WTC11 (cell line): ENCODE data around the gene COL16A1. TPM values are rescaled to one million over a fixed set of nuclear protein-coding genes. Genes with fewer than 3 reads are reported as not detected.

Source experiments
- ATAC-seq: fragments of 200-7000 bp; cut with Tn5 transposase; 2 replicates; pipeline ENCODE4 v1.10.0; 2021; ENCODE audit warnings: mild to moderate bottlenecking, moderate library complexity
- CTCF ChIA-PET: fragments of 300-600 bp; sonication (Branson Sonifier 250); formaldehyde crosslinking; loops from one replicate; lab custom pipeline; 2021; ENCODE audit warnings: antibody characterized with exemption; lab: Charles Lee
- POLR2A ChIA-PET: fragments of 350-600 bp; sonication (Branson Sonifier 250); formaldehyde crosslinking; loops from one replicate; lab custom pipeline; 2021; ENCODE audit warnings: antibody characterized with exemption; lab: Charles Lee
- DNase-seq: peaks from one replicate; pipeline ENCODE4 v3.0.0; 2021; ENCODE audit warnings: low spot score
- H3K27ac Mint-ChIP-seq: 2 replicates; pipeline ENCODE4 v1.8.0; 2021; ENCODE audit warnings: mixed read lengths
- H3K27me3 Mint-ChIP-seq: 2 replicates; pipeline ENCODE4 v1.8.0; 2021; ENCODE audit warnings: low read depth, mild to moderate bottlenecking, moderate library complexity, mixed read lengths
- H3K36me3 Mint-ChIP-seq: 2 replicates; pipeline ENCODE4 v1.8.0; 2021; ENCODE audit warnings: mixed read lengths
- H3K4me1 Mint-ChIP-seq: 2 replicates; pipeline ENCODE4 v1.8.0; 2022; ENCODE audit warnings: mixed read lengths
- H3K4me3 Mint-ChIP-seq: 2 replicates; pipeline ENCODE4 v1.8.0; 2021; ENCODE audit warnings: mild to moderate bottlenecking, moderate library complexity, mixed read lengths
- H3K9me3 Mint-ChIP-seq: 2 replicates; pipeline ENCODE4 v1.8.0; 2021; ENCODE audit warnings: mixed read lengths
- ATF1 ChIP-seq: sonication (generic); formaldehyde crosslinking; IDR thresholded peaks from 2 replicates; pipeline ENCODE4 v1.8.1; 2023; ENCODE audit warnings: mild to moderate bottlenecking, moderate library complexity, missing genetic modification reagents
- E2F1 ChIP-seq: sonication (generic); formaldehyde crosslinking; IDR thresholded peaks from 2 replicates; pipeline ENCODE4 v1.8.0; 2022; ENCODE audit warnings: mild to moderate bottlenecking, missing genetic modification reagents
- ELF4 ChIP-seq: sonication (generic); formaldehyde crosslinking; IDR thresholded peaks from 2 replicates; pipeline ENCODE4 v1.8.1; 2022; ENCODE audit warnings: low read depth, mild to moderate bottlenecking, moderate library complexity, missing genetic modification reagents
- EMX1 ChIP-seq: fragments of 250-450 bp; sonication (Bioruptor Pico); IDR thresholded peaks from 2 replicates; pipeline ENCODE4 v1.8.0; 2021; ENCODE audit warnings: mild to moderate bottlenecking
- ESRRA ChIP-seq: sonication (generic); formaldehyde crosslinking; IDR thresholded peaks from 2 replicates; pipeline ENCODE4 v1.8.1; 2022; ENCODE audit warnings: mild to moderate bottlenecking, missing genetic modification reagents, borderline replicate concordance
- MYBL2 ChIP-seq: sonication (generic); formaldehyde crosslinking; IDR thresholded peaks from 2 replicates; pipeline ENCODE4 v1.8.1; 2023; ENCODE audit warnings: mild to moderate bottlenecking, moderate library complexity, missing genetic modification reagents
- NR1H2 ChIP-seq: sonication (generic); formaldehyde crosslinking; IDR thresholded peaks from 2 replicates; pipeline ENCODE4 v1.9.0; 2021; ENCODE audit warnings: mild to moderate bottlenecking, moderate library complexity, missing genetic modification reagents
- RORB ChIP-seq: fragments of 250-450 bp; sonication (Bioruptor Pico); IDR thresholded peaks from 2 replicates; pipeline ENCODE4 v1.9.0; 2021; ENCODE audit warnings: mild to moderate bottlenecking
- TEAD1 ChIP-seq: sonication (generic); formaldehyde crosslinking; IDR thresholded peaks from 2 replicates; pipeline ENCODE4 v1.8.0; 2022; ENCODE audit warnings: mild to moderate bottlenecking, missing genetic modification reagents
- ZNF317 ChIP-seq: sonication (generic); formaldehyde crosslinking; IDR thresholded peaks from 2 replicates; pipeline ENCODE4 v1.8.1; 2023; ENCODE audit warnings: low read depth, mild to moderate bottlenecking, moderate library complexity, missing genetic modification reagents, borderline replicate concordance
- ZNF396 ChIP-seq: fragments of 250-450 bp; sonication (Bioruptor Pico); IDR thresholded peaks from 2 replicates; pipeline ENCODE4 v1.8.0; 2021; ENCODE audit warnings: mild to moderate bottlenecking, moderate library complexity, borderline replicate concordance
- ZNF512 ChIP-seq: sonication (generic); formaldehyde crosslinking; IDR thresholded peaks from 2 replicates; pipeline ENCODE4 v1.8.1; 2022; ENCODE audit warnings: missing genetic modification reagents, borderline replicate concordance
- total RNA-seq: library from RNA; stranded (reverse); gene quantifications from 3 replicates; pipeline ENCODE4 v1.2.3, GENCODE V29; 2021
- TF ChIP-seq, protein P1 (sequence below): sonication (generic); formaldehyde crosslinking; IDR thresholded peaks from 2 replicates; pipeline ENCODE4 v1.8.1; 2023; ENCODE audit warnings: mild to moderate bottlenecking, missing genetic modification reagents
- TF ChIP-seq, protein P2 (sequence below): sonication (generic); formaldehyde crosslinking; IDR thresholded peaks from 2 replicates; pipeline ENCODE4 v1.8.1; 2023; ENCODE audit warnings: mild to moderate bottlenecking, missing genetic modification reagents
- TF ChIP-seq, protein P3 (sequence below): sonication (generic); formaldehyde crosslinking; IDR thresholded peaks from 2 replicates; pipeline ENCODE4 v1.8.1; 2023; ENCODE audit warnings: mild to moderate bottlenecking, missing genetic modification reagents, moderate library complexity
- TF ChIP-seq, protein P4 (sequence below): sonication (generic); formaldehyde crosslinking; IDR thresholded peaks from 2 replicates; pipeline ENCODE4 v1.8.0; 2022; ENCODE audit warnings: mild to moderate bottlenecking, missing genetic modification reagents

Gene COL16A1
- total RNA-seq, 1 experiment from 2014 or later, result 8.8 TPM

DNA sequence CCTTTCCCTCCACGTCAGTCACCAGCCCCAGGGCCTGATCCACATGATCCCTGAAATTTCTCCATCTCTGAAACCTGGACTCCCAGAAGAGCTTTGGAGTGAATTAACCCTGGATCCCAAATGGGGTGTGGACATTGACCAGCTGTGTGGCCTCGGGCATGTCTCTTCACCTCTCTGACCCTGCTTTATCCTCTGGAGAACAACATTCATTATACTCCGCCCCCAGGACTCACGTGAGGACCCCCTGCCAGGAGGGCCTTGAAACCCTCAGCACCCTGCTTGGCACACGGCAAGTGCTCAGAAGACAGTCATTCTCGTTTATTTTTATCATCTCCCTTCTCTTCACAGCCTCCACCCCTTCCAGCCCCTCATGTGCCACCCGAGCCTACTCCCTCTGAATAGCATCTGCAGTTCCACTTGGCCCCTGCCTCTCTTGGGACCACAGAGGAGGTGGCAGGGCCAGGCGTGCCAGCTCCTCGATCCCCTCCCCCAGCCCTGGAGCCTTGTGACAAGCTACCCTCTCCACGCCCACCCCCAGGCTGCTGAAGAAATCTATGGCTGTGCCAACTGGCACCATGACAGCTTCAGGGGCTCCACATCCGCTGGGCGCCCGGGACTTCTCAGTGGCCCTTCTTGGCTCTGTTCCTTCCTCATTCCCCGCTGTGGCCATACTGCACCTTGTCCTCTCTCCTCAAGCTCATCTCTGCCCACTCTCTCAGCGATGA lies 42.3 kb upstream of the COL16A1 start:
- Mint-ChIP-seq H3K36me3 (no peaks in the 10 kb centered on the region), H3K9me3 (no peaks in the 10 kb centered on the region), H3K27me3 (no peaks in the 10 kb centered on the region; the same call in 1 of the 2 replicates), H3K4me3 (no peak overlapping the region), H3K4me1 (peaks cover 45% of the 10 kb centered on the region), H3K27ac (peak overlapping the region; percentile 66; the same call in 1 of the 2 replicates)
- CTCF ChIA-PET, result interaction anchor here (0.8 to 14.7 kb wide), 37 partner anchors 9 to 218 kb away, joined by 3 to 179 read pairs (median 6); partner anchors contain the start of genes ADGRB2, COL16A1, PEF1 and SPOCD1
- POLR2A ChIA-PET, result interaction anchor here (0.7 to 1.3 kb wide), 4 partner anchors 14 to 87 kb away, joined by 3 to 4 read pairs (median 4); no protein-coding TSS in a partner anchor
- no peak for TF ChIP-seq NR1H2 (CRISPR knock-in tag)
- no peak for TF ChIP-seq MYBL2
- no peak for TF ChIP-seq ESRRA (CRISPR knock-in tag)
- no peak for TF ChIP-seq EMX1 (CRISPR knock-in tag)
- no peak for TF ChIP-seq ZNF317 (CRISPR knock-in tag)
- TF ChIP-seq ELF4, result no peak
- TF ChIP-seq, protein P1, sequence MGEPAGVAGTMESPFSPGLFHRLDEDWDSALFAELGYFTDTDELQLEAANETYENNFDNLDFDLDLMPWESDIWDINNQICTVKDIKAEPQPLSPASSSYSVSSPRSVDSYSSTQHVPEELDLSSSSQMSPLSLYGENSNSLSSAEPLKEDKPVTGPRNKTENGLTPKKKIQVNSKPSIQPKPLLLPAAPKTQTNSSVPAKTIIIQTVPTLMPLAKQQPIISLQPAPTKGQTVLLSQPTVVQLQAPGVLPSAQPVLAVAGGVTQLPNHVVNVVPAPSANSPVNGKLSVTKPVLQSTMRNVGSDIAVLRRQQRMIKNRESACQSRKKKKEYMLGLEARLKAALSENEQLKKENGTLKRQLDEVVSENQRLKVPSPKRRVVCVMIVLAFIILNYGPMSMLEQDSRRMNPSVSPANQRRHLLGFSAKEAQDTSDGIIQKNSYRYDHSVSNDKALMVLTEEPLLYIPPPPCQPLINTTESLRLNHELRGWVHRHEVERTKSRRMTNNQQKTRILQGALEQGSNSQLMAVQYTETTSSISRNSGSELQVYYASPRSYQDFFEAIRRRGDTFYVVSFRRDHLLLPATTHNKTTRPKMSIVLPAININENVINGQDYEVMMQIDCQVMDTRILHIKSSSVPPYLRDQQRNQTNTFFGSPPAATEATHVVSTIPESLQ (CRISPR knock-in tag), result no peak
- no peak for TF ChIP-seq ZNF512 (CRISPR knock-in tag)
- TF ChIP-seq E2F1 (CRISPR knock-in tag), result no peak
- TF ChIP-seq TEAD1 (CRISPR knock-in tag), result no peak
- no peak for TF ChIP-seq ZNF396 (CRISPR knock-in tag)
- TF ChIP-seq, protein P2, sequence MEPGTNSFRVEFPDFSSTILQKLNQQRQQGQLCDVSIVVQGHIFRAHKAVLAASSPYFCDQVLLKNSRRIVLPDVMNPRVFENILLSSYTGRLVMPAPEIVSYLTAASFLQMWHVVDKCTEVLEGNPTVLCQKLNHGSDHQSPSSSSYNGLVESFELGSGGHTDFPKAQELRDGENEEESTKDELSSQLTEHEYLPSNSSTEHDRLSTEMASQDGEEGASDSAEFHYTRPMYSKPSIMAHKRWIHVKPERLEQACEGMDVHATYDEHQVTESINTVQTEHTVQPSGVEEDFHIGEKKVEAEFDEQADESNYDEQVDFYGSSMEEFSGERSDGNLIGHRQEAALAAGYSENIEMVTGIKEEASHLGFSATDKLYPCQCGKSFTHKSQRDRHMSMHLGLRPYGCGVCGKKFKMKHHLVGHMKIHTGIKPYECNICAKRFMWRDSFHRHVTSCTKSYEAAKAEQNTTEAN (CRISPR knock-in tag), result no peak
- TF ChIP-seq, protein P3, sequence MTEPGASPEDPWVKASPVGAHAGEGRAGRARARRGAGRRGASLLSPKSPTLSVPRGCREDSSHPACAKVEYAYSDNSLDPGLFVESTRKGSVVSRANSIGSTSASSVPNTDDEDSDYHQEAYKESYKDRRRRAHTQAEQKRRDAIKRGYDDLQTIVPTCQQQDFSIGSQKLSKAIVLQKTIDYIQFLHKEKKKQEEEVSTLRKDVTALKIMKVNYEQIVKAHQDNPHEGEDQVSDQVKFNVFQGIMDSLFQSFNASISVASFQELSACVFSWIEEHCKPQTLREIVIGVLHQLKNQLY (CRISPR knock-in tag), result no peak
- TF ChIP-seq, protein P4, sequence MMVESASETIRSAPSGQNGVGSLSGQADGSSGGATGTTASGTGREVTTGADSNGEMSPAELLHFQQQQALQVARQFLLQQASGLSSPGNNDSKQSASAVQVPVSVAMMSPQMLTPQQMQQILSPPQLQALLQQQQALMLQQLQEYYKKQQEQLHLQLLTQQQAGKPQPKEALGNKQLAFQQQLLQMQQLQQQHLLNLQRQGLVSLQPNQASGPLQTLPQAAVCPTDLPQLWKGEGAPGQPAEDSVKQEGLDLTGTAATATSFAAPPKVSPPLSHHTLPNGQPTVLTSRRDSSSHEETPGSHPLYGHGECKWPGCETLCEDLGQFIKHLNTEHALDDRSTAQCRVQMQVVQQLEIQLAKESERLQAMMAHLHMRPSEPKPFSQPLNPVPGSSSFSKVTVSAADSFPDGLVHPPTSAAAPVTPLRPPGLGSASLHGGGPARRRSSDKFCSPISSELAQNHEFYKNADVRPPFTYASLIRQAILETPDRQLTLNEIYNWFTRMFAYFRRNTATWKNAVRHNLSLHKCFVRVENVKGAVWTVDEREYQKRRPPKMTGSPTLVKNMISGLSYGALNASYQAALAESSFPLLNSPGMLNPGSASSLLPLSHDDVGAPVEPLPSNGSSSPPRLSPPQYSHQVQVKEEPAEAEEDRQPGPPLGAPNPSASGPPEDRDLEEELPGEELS (CRISPR knock-in tag), result no peak
- TF ChIP-seq ATF1, result no peak
- no peak for TF ChIP-seq RORB (CRISPR knock-in tag)
- ATAC-seq, result no peak
- no peak for DNase-seq
